PC-3 (cell line): ENCODE measurements around the gene C1orf21. TPM values are rescaled to one million over a fixed set of nuclear protein-coding genes. Genes with fewer than 3 reads are reported as not detected.

ENCODE experiments used
- ATAC-seq: fragments of 200-7000 bp; cut with Tn5 transposase; 2 replicates; pipeline ENCODE4 v1.9.1; 2020; ENCODE audit warnings: mild to moderate bottlenecking, moderate library complexity
- BruUV-seq: library from RNA; stranded (reverse); fragments of 400-500 nt; replicated peaks from 2 replicates; lab custom pipeline; 2021; lab: Mats Ljungman, UMichigan
- CTCF ChIA-PET: fragments of 300-600 bp; sonication (Branson Sonifier 250); formaldehyde crosslinking; loops from one replicate; lab custom pipeline; 2022; ENCODE audit warnings: antibody characterized with exemption; lab: Charles Lee
- POLR2A ChIA-PET: fragments of 300-600 bp; sonication (Branson Sonifier 250); formaldehyde crosslinking; loops from one replicate; lab custom pipeline; 2022; ENCODE audit warnings: antibody characterized with exemption; ENCODE audit not compliant: unreplicated experiment; lab: Charles Lee
- DNase-seq: peaks from one replicate; pipeline ENCODE4 v3.0.0-alpha.2; 2015
- H2AFZ ChIP-seq: fragments of 300-600 bp; sonication (generic); 2 replicates; pipeline ENCODE4 v1.6.0; 2016; ENCODE audit warnings: antibody characterized with exemption, low read length
- H3F3A ChIP-seq: fragments of 300-600 bp; sonication (generic); one replicate; pipeline ENCODE4 v1.6.0; 2017; ENCODE audit warnings: antibody characterized with exemption, low read length, control low read depth, mild to moderate bottlenecking; ENCODE audit not compliant: unreplicated experiment
- H3K27ac ChIP-seq: fragments of 300-600 bp; sonication (generic); 2 replicates; pipeline ENCODE4 v1.5.1; 2016; ENCODE audit warnings: mild to moderate bottlenecking, low read length
- H3K27me3 ChIP-seq: fragments of 300-600 bp; sonication (generic); 2 replicates; pipeline ENCODE4 v1.6.1; 2016; ENCODE audit warnings: low read length, mixed read lengths
- H3K36me3 ChIP-seq: fragments of 300-600 bp; sonication (generic); 2 replicates; pipeline ENCODE4 v1.6.1; 2016; ENCODE audit warnings: low read depth, mixed run types, low read length, mixed read lengths
- H3K4me1 ChIP-seq: fragments of 300-600 bp; sonication (generic); 2 replicates; pipeline ENCODE4 v1.5.1; 2016; ENCODE audit warnings: low read length; ENCODE audit not compliant: insufficient read depth
- H3K4me2 ChIP-seq: fragments of 300-600 bp; sonication (generic); 2 replicates; pipeline ENCODE4 v1.6.0; 2016; ENCODE audit warnings: low read length
- H3K4me3 ChIP-seq: fragments of 300-600 bp; sonication (generic); 2 replicates; pipeline ENCODE4 v1.5.1; 2016; ENCODE audit warnings: mild to moderate bottlenecking, low read length, mixed read lengths
- H3K79me2 ChIP-seq: fragments of 300-600 bp; sonication (generic); 2 replicates; pipeline ENCODE4 v1.6.1; 2017; ENCODE audit warnings: low read length, mixed read lengths
- H3K9ac ChIP-seq: fragments of 300-600 bp; sonication (generic); 2 replicates; pipeline ENCODE4 v1.6.0; 2016; ENCODE audit warnings: mild to moderate bottlenecking, low read length
- H3K9me2 ChIP-seq: fragments of 300-600 bp; sonication (generic); replicated peaks from 2 replicates; pipeline ENCODE4 v1.6.1; 2016; ENCODE audit warnings: mixed run types, low read length, mixed read lengths
- H3K9me3 ChIP-seq: fragments of 300-600 bp; sonication (generic); 2 replicates; pipeline ENCODE4 v1.6.1; 2016; ENCODE audit warnings: low read length, mixed read lengths
- H4K20me1 ChIP-seq: fragments of 300-600 bp; sonication (generic); 2 replicates; pipeline ENCODE4 v1.6.1; 2016; ENCODE audit warnings: low read length, mixed read lengths
- CTCF ChIP-seq: fragments of 300-600 bp; sonication (generic); conservative IDR thresholded peaks from 2 replicates; pipeline ENCODE4 v1.5.1; 2017; ENCODE audit warnings: antibody characterized with exemption, low read depth, mild to moderate bottlenecking, low read length
- EZH2 ChIP-seq: fragments of 300-600 bp; sonication (generic); IDR thresholded peaks from one replicate; pipeline ENCODE4 v1.6.1; 2017; ENCODE audit warnings: antibody characterized with exemption, mild to moderate bottlenecking, low read length; ENCODE audit not compliant: unreplicated experiment
- EZH2phosphoT487 ChIP-seq: fragments of 300-600 bp; sonication (generic); IDR thresholded peaks from 2 replicates; pipeline ENCODE4 v1.6.1; 2018; ENCODE audit warnings: mild to moderate bottlenecking, antibody characterized with exemption, low read length, borderline replicate concordance
- intact Hi-C: fragments of 100-400 bp; cut with micrococcal nuclease; formaldehyde crosslinking; loops from 2 replicates; pipeline ENCODE4 v1.9.0; 2023
- total RNA-seq: library from RNA; depleted of rRNA; stranded (reverse); fragments of >200 nt; gene quantifications from 2 replicates; pipeline ENCODE4 v1.2.3, GENCODE V29; 2014

The C1orf21 gene
- total RNA-seq, 1 experiment from 2014 or later: 1.3 TPM

DNA sequence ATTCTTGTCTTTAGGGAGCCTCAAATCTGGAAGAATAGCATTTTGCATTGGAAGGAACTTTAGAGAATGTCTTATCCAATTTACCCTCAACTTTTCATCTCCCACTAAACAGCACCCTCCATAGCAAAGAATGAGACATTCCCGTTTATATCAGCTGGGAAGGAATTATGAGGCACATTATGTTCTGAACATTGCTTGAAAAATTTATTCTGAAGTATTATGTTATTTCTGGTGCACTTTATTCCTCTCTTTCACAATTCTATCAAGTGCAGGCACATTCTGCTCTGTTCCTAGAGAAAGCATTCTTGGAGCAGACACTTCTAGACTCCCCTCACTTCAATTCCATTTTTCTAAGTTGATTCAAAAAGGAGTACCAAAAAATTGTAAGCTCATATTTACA, 220.0 kb downstream of the C1orf21 start:
- intact Hi-C loops: no loop called here
- H3K4me1 ChIP-seq: peaks cover 10% of the 10 kb centered on the region
- no peaks in the 10 kb centered on the region for H3K27me3 ChIP-seq
- DNase-seq (no peak), ATAC-seq (no peak)
- H3K9me3 ChIP-seq: no peaks in the 10 kb centered on the region
- no peaks in the 10 kb centered on the region for H3F3A ChIP-seq
- no peak overlapping the region for H3K4me2 ChIP-seq
- H4K20me1 ChIP-seq: no peaks in the 10 kb centered on the region
- H3K9ac ChIP-seq: no peak overlapping the region
- TF ChIP-seq CTCF: no peak
- no peaks in the 10 kb centered on the region for H3K79me2 ChIP-seq
- H2AFZ ChIP-seq: no peak overlapping the region
- no peak overlapping the region for H3K4me3 ChIP-seq
- H3K36me3 ChIP-seq: no peaks in the 10 kb centered on the region
- CTCF ChIA-PET: no interaction called here
- no peak overlapping the region for H3K27ac ChIP-seq
- BruUV-seq: no TSS peak
- POLR2A ChIA-PET: no interaction called here
- no peaks in the 10 kb centered on the region for H3K9me2 ChIP-seq

- no TSS peak for BruUV-seq
- Histone ChIP-seq H3K4me1 (peaks cover 10% of the 10 kb centered on the region), H3F3A (no peaks in the 10 kb centered on the region), H3K27ac (no peak overlapping the region), H3K4me2 (no peak overlapping the region), H3K4me3 (no peak overlapping the region), H3K27me3 (no peaks in the 10 kb centered on the region), H3K9me2 (no peaks in the 10 kb centered on the region), H3K36me3 (no peaks in the 10 kb centered on the region), H3K9ac (no peak overlapping the region), H2AFZ (no peak overlapping the region), H3K79me2 (no peaks in the 10 kb centered on the region), H3K9me3 (no peaks in the 10 kb centered on the region), H4K20me1 (no peaks in the 10 kb centered on the region)
- ATAC-seq (no peak), DNase-seq (no peak)
- ChIA-PET POLR2A (no interaction called here), CTCF (no interaction called here)
- TF ChIP-seq EZH2phosphoT487 (no peak), CTCF (no peak), EZH2 (no peak)
- intact Hi-C loops: no loop called here
These were observed 221.8 kb downstream of the C1orf21 start for GRCh38 chr1:184608581-184608980.

DNA sequence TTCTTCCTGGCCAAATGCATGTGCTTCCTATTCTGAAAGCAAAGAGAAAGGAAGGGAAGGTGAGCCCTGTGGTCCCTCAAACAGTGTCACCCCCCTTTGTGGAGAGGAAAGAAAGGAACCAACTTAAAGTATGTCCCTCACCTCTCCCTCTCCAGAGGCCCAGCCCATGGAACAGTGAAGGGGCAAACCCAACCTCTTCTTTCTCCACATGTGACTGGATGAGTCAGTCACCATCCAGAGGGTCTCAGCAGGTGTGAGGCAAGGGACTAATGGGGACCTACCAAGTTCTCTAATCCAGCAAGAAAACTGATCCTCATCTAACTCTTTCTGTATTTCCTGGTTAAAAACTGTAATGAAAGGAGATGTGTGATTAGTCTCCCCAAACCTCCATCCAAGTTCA, 222.2 kb downstream of the C1orf21 start:
- Histone ChIP-seq H3K36me3 (no peaks in the 10 kb centered on the region), H3K9me3 (no peaks in the 10 kb centered on the region), H4K20me1 (no peaks in the 10 kb centered on the region), H3K4me2 (no peak overlapping the region), H3K27ac (no peak overlapping the region), H3F3A (no peaks in the 10 kb centered on the region), H3K9me2 (no peaks in the 10 kb centered on the region), H3K4me3 (no peak overlapping the region), H3K9ac (no peak overlapping the region), H3K4me1 (peaks cover 10% of the 10 kb centered on the region), H2AFZ (no peak overlapping the region), H3K27me3 (no peaks in the 10 kb centered on the region), H3K79me2 (no peaks in the 10 kb centered on the region)
- TF ChIP-seq EZH2phosphoT487: no peak
- no peak for TF ChIP-seq EZH2
- TF ChIP-seq CTCF: no peak
- no TSS peak for BruUV-seq
- ChIA-PET POLR2A (no interaction called here), CTCF (no interaction called here)
- no peak for DNase-seq
- no peak for ATAC-seq
- intact Hi-C loops: no loop called here
